Peyer's patch (tissue), 4 donors: ENCODE measurements around the gene RENBP. TPM values are rescaled to one million over a fixed set of nuclear protein-coding genes. Genes with fewer than 3 reads are reported as not detected.

ENCODE experiments used
- DNase-seq, 3 donors: peaks; one replicate each; pipeline ENCODE4 v3.0.0-alpha.2; 2017 to 2019
- H3K27ac ChIP-seq, 4 donors: fragments of 200-600 bp; sonication (generic); one replicate each; pipeline ENCODE4 v1.5.1; 2016 to 2019
- H3K27me3 ChIP-seq, 2 donors: fragments of 200-600 bp; sonication (generic); one replicate each; pipeline ENCODE4 v1.5.1; 2019
- H3K36me3 ChIP-seq, 3 donors: fragments of 200-600 bp; sonication (generic); one replicate each; pipeline ENCODE4 v1.5.1; 2016 to 2019
- H3K4me1 ChIP-seq, 4 donors: fragments of 200-600 bp; sonication (generic); one replicate each; pipeline ENCODE4 v1.5.1; 2016 to 2019
- H3K4me3 ChIP-seq, 4 donors: fragments of 200-600 bp; sonication (generic); 1 replicate in 3 of 4; 2 replicates in 1 of 4; pipeline ENCODE4 v1.5.1; 2016 to 2019; ENCODE audit warnings: mild to moderate bottlenecking in 1 of 4
- H3K9me3 ChIP-seq, 4 donors: fragments of 200-600 bp; sonication (generic); one replicate each; pipeline ENCODE4 v1.5.1; 2016 to 2019; ENCODE audit warnings: mild to moderate bottlenecking in 1 of 4
- POLR2A ChIP-seq, 2 donors: fragments of 450-650 bp; IDR thresholded peaks; one replicate each; pipeline ENCODE4 v1.5.1; 2017; ENCODE audit warnings: antibody characterized with exemption in 2 of 2, mild to moderate bottlenecking in 2 of 2, moderate library complexity in 2 of 2
- total RNA-seq, 4 donors: library from RNA; depleted of rRNA; stranded (reverse); fragments of >200 nt; gene quantifications; one replicate each; pipeline ENCODE4 v1.1.0, GENCODE V29; 2016
- TF ChIP-seq, protein P1 (sequence below), 6 experiments: fragments of 450-650 bp in 4 of 6; fragments of 200-600 bp in 2 of 6; sonication (generic) in 1 of 6; IDR thresholded peaks; one replicate each; pipeline ENCODE4 v1.5.1; 2017 to 2019; ENCODE audit warnings: antibody characterized with exemption in 6 of 6, mild to moderate bottlenecking in 3 of 6, moderate library complexity in 1 of 6

The RENBP gene
- total RNA-seq, 4 donors from 2014 or later = 4.9 to 13.3 (median 9.4) TPM

DNA sequence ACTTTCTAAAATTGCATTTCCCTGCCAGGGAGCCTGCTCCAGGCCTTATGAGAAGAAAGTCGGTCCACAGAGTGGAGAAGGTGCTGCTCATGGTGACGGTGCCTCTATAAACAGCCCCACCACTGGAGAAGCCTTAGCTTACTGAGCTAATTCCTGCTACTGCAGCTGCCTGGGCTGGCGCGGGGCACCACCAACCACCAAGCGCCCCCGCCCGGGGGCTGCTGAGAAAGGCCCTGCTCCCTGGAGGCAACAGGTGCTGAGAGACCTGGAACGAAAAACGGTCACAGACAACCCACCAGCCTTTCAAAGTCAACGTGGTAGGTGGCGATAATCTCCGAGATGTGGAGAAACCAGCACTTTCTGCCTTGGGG lies 24.3 kb upstream of the RENBP start:
- peaks cover 0 to 45% (median 15%) of the 10 kb centered on the region in 4 donors for H3K4me1 ChIP-seq
- H3K9me3 ChIP-seq = no peaks in the 10 kb centered on the region
- peak overlapping the region; percentile 70 to 85 (median 79) for H3K4me3 ChIP-seq
- H3K27me3 ChIP-seq = no peaks in the 10 kb centered on the region
- TF ChIP-seq, protein P1, sequence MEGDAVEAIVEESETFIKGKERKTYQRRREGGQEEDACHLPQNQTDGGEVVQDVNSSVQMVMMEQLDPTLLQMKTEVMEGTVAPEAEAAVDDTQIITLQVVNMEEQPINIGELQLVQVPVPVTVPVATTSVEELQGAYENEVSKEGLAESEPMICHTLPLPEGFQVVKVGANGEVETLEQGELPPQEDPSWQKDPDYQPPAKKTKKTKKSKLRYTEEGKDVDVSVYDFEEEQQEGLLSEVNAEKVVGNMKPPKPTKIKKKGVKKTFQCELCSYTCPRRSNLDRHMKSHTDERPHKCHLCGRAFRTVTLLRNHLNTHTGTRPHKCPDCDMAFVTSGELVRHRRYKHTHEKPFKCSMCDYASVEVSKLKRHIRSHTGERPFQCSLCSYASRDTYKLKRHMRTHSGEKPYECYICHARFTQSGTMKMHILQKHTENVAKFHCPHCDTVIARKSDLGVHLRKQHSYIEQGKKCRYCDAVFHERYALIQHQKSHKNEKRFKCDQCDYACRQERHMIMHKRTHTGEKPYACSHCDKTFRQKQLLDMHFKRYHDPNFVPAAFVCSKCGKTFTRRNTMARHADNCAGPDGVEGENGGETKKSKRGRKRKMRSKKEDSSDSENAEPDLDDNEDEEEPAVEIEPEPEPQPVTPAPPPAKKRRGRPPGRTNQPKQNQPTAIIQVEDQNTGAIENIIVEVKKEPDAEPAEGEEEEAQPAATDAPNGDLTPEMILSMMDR (IDR thresholded peaks at IDR 0.05) = no peak
- TF ChIP-seq POLR2A (IDR thresholded peaks at IDR 0.05) = no peak
- DNase-seq = peak in 2 of 3 donors; percentile 61 to 76
- peaks cover 0 to 2% (median 0%) of the 10 kb centered on the region in 3 donors for H3K36me3 ChIP-seq
- peak overlapping the region; percentile 99 to 100 (median 99) for H3K27ac ChIP-seq

DNA sequence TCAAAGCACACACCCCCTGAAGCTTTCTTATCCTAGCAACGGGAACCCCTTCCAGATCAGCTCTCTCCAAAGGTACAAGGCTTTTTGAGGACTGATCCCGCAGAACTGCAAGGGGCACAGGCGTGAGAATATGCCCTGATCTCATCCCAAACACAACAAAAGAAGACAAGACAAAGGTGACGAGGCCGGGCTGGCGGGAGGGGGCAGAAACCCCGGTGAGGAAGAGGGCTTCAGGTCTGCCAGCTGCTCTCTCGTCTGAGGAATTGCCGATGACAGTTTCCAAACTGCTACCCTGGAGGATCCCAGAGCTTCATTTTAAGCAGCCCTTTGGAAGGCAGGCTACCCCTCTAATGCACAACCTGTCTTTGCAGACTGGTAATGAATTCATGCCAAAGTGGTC lies 23.8 kb upstream of the RENBP start:
- Histone ChIP-seq H3K36me3 (peaks cover 0 to 6% (median 0%) of the 10 kb centered on the region in 3 donors), H3K4me3 (peak overlapping the region in 3 of 4 donors; percentile 70 to 85 (median 79)), H3K27ac (peak overlapping the region; percentile 99 to 100 (median 99)), H3K4me1 (peaks cover 0 to 41% (median 15%) of the 10 kb centered on the region in 4 donors), H3K27me3 (no peaks in the 10 kb centered on the region), H3K9me3 (no peaks in the 10 kb centered on the region)
- no peak for DNase-seq
- TF ChIP-seq, protein P1 (IDR thresholded peaks at IDR 0.05) = no peak

DNA sequence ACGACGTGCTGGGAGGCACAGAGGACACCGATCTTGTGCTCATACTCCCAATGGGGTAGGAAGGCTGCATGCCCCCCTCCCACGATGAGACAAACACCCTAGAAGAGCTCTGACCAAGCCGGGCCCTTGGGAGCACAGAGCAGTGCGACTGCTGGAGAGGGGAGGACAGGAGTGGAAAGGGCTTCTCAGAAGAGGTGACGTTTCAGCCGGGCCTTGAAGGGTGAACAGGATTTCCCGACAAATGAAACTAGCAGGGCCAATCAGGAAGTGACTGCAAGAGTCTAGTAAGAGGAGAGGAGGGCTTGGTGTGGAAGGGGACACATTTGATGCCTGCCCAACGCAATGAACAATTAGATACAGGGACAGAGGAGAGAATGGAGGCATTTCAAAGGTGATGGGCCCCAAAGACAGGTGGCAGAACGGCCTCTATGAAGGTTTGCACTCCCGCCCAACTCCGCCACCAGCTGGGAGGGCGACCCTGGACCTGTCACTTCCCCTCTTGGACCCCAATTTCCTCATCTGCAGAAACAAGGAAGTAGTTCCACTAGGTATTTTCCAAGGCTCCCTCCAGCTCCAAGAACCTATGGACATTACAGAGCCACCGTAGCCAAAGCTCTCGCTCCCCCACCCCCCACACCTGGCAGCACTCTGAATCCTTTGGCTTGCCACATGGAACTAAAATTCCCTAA lies 23.2 kb upstream of the RENBP start:
- Histone ChIP-seq H3K36me3 (peaks cover 0 to 12% (median 0%) of the 10 kb centered on the region in 3 donors), H3K4me1 (peaks cover 0 to 41% (median 15%) of the 10 kb centered on the region in 4 donors), H3K27me3 (no peaks in the 10 kb centered on the region), H3K27ac (peak overlapping the region; percentile 99 to 100 (median 99)), H3K4me3 (peak overlapping the region in 3 of 4 donors; percentile 20 to 70 (median 24)), H3K9me3 (no peaks in the 10 kb centered on the region)
- peak in 1 of 3 donors; percentile 38 for DNase-seq
- TF ChIP-seq, protein P1 (IDR thresholded peaks at IDR 0.05) = no peak
- TF ChIP-seq POLR2A (IDR thresholded peaks at IDR 0.05) = no peak

DNA sequence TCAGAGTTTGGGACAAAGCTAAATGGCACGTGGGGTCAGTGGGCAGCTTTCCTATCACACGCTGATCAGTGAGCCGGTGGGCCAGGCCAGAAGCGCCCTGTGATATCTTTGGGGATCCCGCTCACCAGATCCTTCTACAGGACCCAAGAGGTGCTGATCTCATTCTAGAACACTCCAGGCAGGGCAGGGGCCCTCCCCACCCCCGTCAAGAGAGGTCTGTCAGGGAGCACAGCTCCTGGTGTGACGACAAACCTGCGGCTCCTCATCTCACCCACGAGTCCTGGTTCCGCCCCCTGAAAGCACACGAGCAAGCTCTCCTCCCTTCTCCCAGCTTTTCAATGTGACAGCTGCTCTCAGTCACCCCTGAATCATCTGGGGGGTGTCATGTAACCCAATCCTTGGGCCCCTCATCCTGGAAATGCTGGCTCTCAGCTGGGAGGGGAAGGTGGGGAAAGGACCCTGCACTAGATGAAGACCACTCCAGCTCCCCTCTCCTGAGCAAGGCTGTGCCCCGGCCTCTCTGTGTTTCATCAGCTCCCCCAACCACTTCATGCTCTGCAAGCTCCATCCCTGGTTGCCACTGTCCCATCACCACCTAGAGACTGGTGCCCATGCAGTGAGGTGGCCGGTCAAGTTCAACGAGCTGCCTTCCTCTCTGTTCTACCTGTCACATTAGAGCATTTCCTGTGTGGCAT lies 22.5 kb upstream of the RENBP start:
- TF ChIP-seq, protein P1 (IDR thresholded peaks at IDR 0.05) = no peak
- TF ChIP-seq POLR2A (IDR thresholded peaks at IDR 0.05) = no peak
- Histone ChIP-seq H3K27me3 (no peaks in the 10 kb centered on the region), H3K9me3 (no peaks in the 10 kb centered on the region), H3K4me3 (peak overlapping the region in 3 of 4 donors; percentile 20 to 70 (median 24)), H3K36me3 (peaks cover 0 to 18% (median 0%) of the 10 kb centered on the region in 3 donors), H3K27ac (peak overlapping the region; percentile 99 to 100 (median 99)), H3K4me1 (peaks cover 0 to 41% (median 15%) of the 10 kb centered on the region in 4 donors)
- no peak for DNase-seq

DNA sequence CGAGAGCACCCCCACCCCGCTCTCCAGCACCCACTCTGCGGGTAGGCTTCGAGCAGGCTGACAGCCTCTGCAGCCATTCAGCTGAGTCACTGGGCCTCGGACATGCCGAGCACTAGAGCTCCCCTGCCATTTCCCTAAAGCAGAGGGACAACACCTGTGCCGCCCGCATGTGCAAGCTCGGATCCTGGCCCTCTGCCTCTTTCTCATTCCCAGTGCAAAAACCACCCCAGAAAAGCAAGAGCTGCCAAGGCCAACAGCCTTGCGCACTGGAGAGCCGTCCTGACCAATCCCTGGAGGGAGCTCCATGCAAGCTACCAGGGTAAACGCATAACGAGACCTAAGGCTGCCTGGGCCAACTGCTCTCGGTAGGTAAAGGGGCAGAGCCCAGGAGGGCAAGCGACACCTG lies 21.8 kb upstream of the RENBP start:
- Histone ChIP-seq H3K4me1 (peaks cover 0 to 41% (median 15%) of the 10 kb centered on the region in 4 donors), H3K27me3 (no peaks in the 10 kb centered on the region), H3K27ac (peak overlapping the region in 2 of 4 donors; percentile 99), H3K9me3 (no peaks in the 10 kb centered on the region), H3K4me3 (no peak overlapping the region), H3K36me3 (peaks cover 0 to 25% (median 0%) of the 10 kb centered on the region in 3 donors)
- TF ChIP-seq, protein P1 (IDR thresholded peaks at IDR 0.05) = no peak
- no peak for TF ChIP-seq POLR2A (IDR thresholded peaks at IDR 0.05)
- no peak for DNase-seq
